Measurements from ENCODE around the gene ZNF791.

ZNF791 gene

DNA sequence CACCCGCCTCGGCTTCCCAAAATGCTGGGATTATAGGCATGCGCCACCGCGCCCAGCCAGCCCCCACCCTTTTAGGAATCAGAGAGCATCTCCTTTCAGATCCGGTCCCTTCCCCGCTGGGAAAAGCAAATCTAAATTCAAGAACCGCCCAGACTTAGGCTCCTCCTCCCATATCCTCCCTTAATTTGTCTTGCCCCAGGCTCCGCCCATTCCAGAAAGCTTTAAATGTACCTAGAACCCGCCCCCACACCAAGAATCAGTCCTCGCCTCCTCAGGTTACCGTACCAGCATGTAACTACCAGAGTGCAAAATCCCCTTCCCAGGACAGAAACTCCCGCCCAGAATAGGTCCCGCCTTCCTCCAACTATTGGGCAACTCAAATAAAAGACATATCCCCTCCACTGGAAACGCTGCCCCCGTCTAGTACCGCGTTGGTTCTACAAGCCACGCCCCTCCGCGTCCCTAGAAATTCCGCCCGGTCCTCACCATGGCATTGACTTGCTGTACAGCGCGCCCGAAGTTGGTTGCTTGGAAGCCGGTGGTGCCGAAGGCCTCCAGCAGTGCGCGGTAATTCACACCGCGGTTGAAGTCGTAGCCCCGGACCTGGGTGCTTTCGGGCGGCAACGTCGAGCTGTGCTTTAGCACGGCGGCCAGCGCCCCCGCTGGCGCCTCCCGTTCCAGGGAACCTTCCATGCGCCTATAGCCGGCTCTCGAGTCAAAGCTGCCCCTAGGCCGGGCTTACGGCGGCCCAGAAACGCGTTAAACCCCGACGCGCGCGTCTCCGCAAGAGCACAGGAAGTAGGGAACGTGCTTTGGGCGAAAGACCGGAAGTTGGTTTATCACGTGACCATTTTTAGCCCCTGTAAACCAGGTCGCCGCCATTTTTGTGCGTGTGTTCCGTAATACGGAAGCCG lies 70.6 kb downstream of the ZNF791 start, which contains the start of gene DHPS:
Gene DHPS (minus strand): TSS at position 807 of the 914 bp plus-strand sequence. CDS start 114 bp downstream, at position 693.
- Histone ChIP-seq H3K4me3 (ENCODE audit: low read length) (peak within 1 kb of the TSS; percentile 91), H3K27me3 (ENCODE audit: insufficient read depth, low read length) (no peaks in the 10 kb centered on the region), H3K9ac (ENCODE audit: low read depth, low read length) (peak within 1 kb of the TSS; percentile 99), H3K9me3 (ENCODE audit: insufficient read depth, low read depth, low read length) (no peaks in the 10 kb centered on the region), H3K4me1 (ENCODE audit: insufficient read depth, low read length) (no peaks in the 10 kb centered on the region), H3K36me3 (ENCODE audit: insufficient read depth, low read length) (peaks cover 37% of the 10 kb centered on the region), H3K27ac (ENCODE audit: low read depth, low read length) (peak within 1 kb of the TSS; percentile 99)
- under 1% methylated on average over 68 of the region's 68 CpGs for WGBS

Data from HUES64 (cell line).